Stimulated activated CD8-positive, alpha-beta memory T cell treated with anti-CD3 and anti-CD28 coated beads, Interleukin-12 subunit alpha, Interleukin-12 subunit beta, amount 100 ng/mL, for 4 hours (primary cell): ENCODE measurements around the gene CIDEA.

Experiments
- DNase-seq: peaks from one replicate; pipeline ENCODE4 v3.0.0-alpha.2; 2020; ENCODE audit warnings: low read depth

CIDEA gene

DNA sequence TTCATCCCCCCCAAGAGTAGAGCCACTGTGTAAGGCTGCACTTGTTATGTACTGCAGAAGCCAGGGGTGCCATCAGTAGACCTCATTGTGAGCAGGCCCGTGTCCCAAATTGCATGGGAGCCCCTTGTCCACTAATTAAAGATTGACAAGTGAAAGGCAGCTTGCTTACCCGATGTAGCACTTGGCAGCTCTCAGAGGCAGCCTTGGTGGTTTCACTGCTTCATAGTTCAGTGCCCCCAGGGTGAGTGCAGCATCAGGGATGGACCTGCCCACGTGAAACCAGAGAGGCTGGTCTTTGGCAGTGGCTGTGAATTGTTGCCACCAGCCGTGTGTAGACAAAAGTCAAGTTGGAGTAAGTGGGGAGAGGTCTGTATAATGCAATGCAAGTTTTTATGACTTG, 67.2 kb downstream of the CIDEA start:
- DNase-seq: no peak

DNA sequence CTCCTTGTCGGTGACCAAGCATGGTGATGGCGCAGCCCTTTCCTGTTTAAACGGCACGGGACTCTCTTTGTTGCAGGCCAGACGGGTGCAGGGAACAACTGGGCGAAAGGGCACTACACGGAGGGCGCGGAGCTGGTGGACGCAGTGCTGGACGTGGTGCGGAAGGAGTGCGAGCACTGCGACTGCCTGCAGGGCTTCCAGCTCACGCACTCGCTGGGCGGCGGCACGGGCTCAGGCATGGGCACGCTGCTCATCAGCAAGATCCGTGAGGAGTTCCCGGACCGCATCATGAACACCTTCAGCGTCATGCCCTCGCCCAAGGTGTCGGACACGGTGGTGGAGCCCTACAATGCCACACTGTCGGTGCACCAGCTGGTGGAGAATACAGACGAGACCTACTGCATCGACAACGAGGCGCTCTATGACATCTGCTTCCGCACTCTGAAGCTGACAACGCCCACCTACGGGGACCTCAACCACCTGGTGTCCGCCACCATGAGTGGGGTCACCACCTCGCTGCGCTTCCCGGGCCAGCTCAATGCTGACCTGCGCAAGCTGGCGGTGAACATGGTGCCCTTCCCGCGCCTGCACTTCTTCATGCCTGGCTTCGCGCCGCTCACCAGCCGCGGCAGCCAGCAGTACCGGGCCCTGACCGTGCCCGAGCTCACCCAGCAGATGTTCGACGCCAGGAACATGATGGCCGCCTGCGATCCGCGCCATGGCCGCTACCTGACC, 71.0 kb downstream of the CIDEA start:
- DNase-seq: no peak

DNA sequence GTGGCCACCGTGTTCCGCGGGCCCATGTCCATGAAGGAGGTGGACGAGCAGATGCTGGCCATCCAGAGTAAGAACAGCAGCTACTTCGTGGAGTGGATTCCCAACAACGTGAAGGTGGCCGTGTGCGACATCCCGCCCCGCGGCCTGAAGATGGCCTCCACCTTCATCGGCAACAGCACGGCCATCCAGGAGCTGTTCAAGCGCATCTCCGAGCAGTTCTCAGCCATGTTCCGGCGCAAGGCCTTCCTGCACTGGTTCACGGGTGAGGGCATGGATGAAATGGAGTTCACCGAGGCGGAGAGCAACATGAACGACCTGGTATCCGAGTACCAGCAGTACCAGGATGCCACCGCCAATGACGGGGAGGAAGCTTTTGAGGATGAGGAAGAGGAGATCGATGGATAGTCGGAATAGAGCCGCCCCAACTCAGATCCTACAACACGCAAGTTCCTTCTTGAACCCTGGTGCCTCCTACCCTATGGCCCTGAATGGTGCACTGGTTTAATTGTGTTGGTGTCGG, 71.6 kb downstream of the CIDEA start:
- DNase-seq: no peak

DNA sequence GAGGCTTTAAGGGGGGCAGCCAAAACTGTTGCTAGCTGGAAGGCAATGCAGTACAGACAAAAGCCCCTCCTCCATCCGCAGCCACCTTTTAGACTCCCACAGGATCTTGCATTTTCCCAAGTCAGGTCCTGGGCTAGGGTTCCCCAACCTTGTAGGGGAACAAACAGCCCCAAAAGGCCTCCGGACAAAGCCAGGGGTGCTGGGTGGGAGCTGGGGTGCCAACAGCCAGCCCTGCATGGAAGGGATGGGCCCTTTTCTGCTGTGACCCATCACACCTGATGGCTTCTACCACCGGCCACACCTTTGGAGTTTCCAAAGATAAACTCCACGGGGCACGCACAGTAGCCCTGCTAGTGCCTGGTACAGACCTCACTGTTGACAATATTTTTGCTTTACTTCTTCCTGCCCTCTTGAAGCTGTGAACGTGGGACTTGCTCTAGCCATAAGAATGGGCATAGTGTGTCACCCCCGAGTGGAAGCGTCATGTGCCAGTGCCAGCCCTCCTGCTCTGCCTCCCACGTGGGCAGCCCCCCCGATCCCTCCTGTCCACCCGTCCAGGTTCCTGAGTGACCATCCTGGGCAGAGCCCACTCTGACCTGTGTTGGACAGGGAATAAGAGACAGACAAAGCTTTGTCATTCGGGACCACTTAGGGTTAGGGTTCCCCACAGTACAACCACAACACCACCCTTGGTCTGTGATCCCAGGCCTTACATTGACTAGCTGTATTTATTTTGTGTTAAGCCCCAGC, 72.7 kb downstream of the CIDEA start:
- no peak for DNase-seq
